Sigmoid colon (tissue), 4 donors: ENCODE results near the gene PSPC1.

Source experiments
- CTCF ChIP-seq, 4 experiments: fragments of 450-650 bp in 3 of 4; fragments of 200-600 bp in 1 of 4; IDR thresholded peaks; one replicate each; pipeline ENCODE4 v1.5.1; 2016 to 2019; ENCODE audit warnings: antibody characterized with exemption in 4 of 4, mild to moderate bottlenecking in 3 of 4, moderate library complexity in 2 of 4
- EP300 ChIP-seq, 4 donors: sonication (generic); formaldehyde crosslinking; IDR thresholded peaks; one replicate each; pipeline ENCODE4 v1.6.1; 2017; ENCODE audit warnings: antibody characterized with exemption in 4 of 4
- POLR2A ChIP-seq, 2 donors: fragments of 450-650 bp; IDR thresholded peaks; one replicate each; pipeline ENCODE4 v1.6.1; 2016; ENCODE audit warnings: antibody characterized with exemption in 2 of 2, mild to moderate bottlenecking in 2 of 2, moderate library complexity in 2 of 2
- POLR2AphosphoS5 ChIP-seq, 4 donors: sonication (generic); formaldehyde crosslinking; IDR thresholded peaks; one replicate each; pipeline ENCODE4 v1.6.1; 2017; ENCODE audit warnings: antibody characterized with exemption in 4 of 4

- TF ChIP-seq POLR2AphosphoS5 (IDR thresholded peaks at IDR 0.05) (no peak), CTCF (IDR thresholded peaks at IDR 0.05) (no peak), EP300 (IDR thresholded peaks at IDR 0.05) (no peak), POLR2A (IDR thresholded peaks at IDR 0.05) (no peak)
These were observed 12.9 kb downstream of the PSPC1 start for GRCh38 chr13:19769854-19770253.
